HepG2 (cell line): ENCODE measurements around the gene FAM171A2. TPM values are rescaled to one million over a fixed set of nuclear protein-coding genes. Genes with fewer than 3 reads are reported as not detected.
A peak's percentile ranks its signal among the peaks of the same experiment; 100 is the strongest.

Experiments used
- CEBPB ChIP-seq: IDR thresholded peaks from 2 replicates; pipeline ENCODE4 v1.6.1; 2011; ENCODE audit warnings: low read depth, low read length, improper control_type of control experiment, borderline replicate concordance
- CENPX ChIP-seq: sonication (generic); formaldehyde crosslinking; IDR thresholded peaks from 2 replicates; pipeline ENCODE4 v1.9.0; 2021; ENCODE audit warnings: mild to moderate bottlenecking, missing genetic modification reagents, moderate library complexity
- HDAC1 ChIP-seq: sonication (generic); formaldehyde crosslinking; IDR thresholded peaks from 2 replicates; pipeline ENCODE4 v1.5.1; 2020; ENCODE audit warnings: mild to moderate bottlenecking, missing genetic modification reagents
- KLF15 ChIP-seq: sonication (generic); formaldehyde crosslinking; IDR thresholded peaks from 2 replicates; pipeline ENCODE4 v1.8.1; 2023; ENCODE audit warnings: borderline replicate concordance, mild to moderate bottlenecking, inconsistent platforms, missing genetic modification reagents, mixed read lengths
- MYNN ChIP-seq: sonication (generic); formaldehyde crosslinking; IDR thresholded peaks from 2 replicates; pipeline ENCODE4 v1.4.0; 2020; ENCODE audit warnings: mild to moderate bottlenecking, low read depth, missing genetic modification reagents
- NR2F1 ChIP-seq, 2 experiments: fragments of 450-650 bp in 1 of 2; formaldehyde crosslinking in 1 of 2; IDR thresholded peaks; 2 replicates each; pipeline versions ENCODE4 v1.5.0 to v1.6.1; 2016 to 2020; ENCODE audit warnings: mild to moderate bottlenecking in 1 of 2, missing compliant biosample characterization in 1 of 2, missing genetic modification reagents in 1 of 2, moderate library complexity in 1 of 2
- PITX1 ChIP-seq: sonication (generic); formaldehyde crosslinking; IDR thresholded peaks from 2 replicates; pipeline ENCODE4 v1.5.1; 2020; ENCODE audit warnings: mild to moderate bottlenecking, missing genetic modification reagents
- SNAI1 ChIP-seq: sonication (generic); formaldehyde crosslinking; IDR thresholded peaks from 2 replicates; pipeline ENCODE4 v1.5.0; 2020; ENCODE audit warnings: mild to moderate bottlenecking, missing genetic modification reagents, borderline replicate concordance
- ZNF180 ChIP-seq: sonication (generic); formaldehyde crosslinking; IDR thresholded peaks from 2 replicates; pipeline ENCODE4 v1.4.0; 2020; ENCODE audit warnings: low read depth, missing genetic modification reagents, borderline replicate concordance
- ZNF572 ChIP-seq: sonication (generic); formaldehyde crosslinking; IDR thresholded peaks from 2 replicates; pipeline ENCODE4 v1.5.1; 2020; ENCODE audit warnings: mild to moderate bottlenecking, missing genetic modification reagents
- ZNF644 ChIP-seq: IDR thresholded peaks from 2 replicates; pipeline ENCODE4 v1.6.1; 2016; ENCODE audit warnings: low read depth
- ZNF839 ChIP-seq: sonication (generic); formaldehyde crosslinking; IDR thresholded peaks from 2 replicates; pipeline ENCODE4 v1.4.0; 2020; ENCODE audit warnings: missing genetic modification reagents, mild to moderate bottlenecking, borderline replicate concordance
- polyA plus RNA-seq, 8 experiments: library from polyadenylated mRNA; depleted of rRNA in 3 of 8; stranded (reverse) in 7 of 8; unstranded in 1 of 8; fragments of >200 nt; fragmentation: Illumina TruSeq in 4 of 8; extraction: Trizol in 4 of 8; gene quantifications; 2 replicates each; pipeline versions ENCODE4 v1.2.1 to v1.2.3, GENCODE V29; 2011 to 2016; ENCODE audit warnings: low read depth in 4 of 8, missing spikeins in 1 of 8, mixed read lengths in 1 of 8; ENCODE audit not compliant: insufficient read depth in 1 of 8
- total RNA-seq, 5 experiments: library from RNA; depleted of rRNA; stranded (reverse); fragments of >200 nt; fragmentation: Illumina TruSeq; extraction: Trizol; gene quantifications; 2 replicates each; pipeline ENCODE4 v1.2.3, GENCODE V29; 2016; ENCODE audit warnings: low read depth in 1 of 5
- TF ChIP-seq, protein P1 (sequence below): sonication (generic); formaldehyde crosslinking; IDR thresholded peaks from 2 replicates; pipeline ENCODE4 v1.4.0; 2020; ENCODE audit warnings: missing genetic modification reagents
- TF ChIP-seq, protein P2 (sequence below): sonication (generic); formaldehyde crosslinking; IDR thresholded peaks from 2 replicates; pipeline ENCODE4 v1.4.0; 2020; ENCODE audit warnings: missing genetic modification reagents
- TF ChIP-seq, protein P3 (sequence below): sonication (generic); formaldehyde crosslinking; IDR thresholded peaks from 2 replicates; pipeline ENCODE4 v1.4.0; 2020; ENCODE audit warnings: missing genetic modification reagents, borderline replicate concordance
- TF ChIP-seq, protein P4 (sequence below): sonication (generic); formaldehyde crosslinking; IDR thresholded peaks from 2 replicates; pipeline ENCODE4 v1.4.0; 2020; ENCODE audit warnings: mild to moderate bottlenecking, missing genetic modification reagents
- TF ChIP-seq, protein P5 (sequence below): sonication (generic); formaldehyde crosslinking; IDR thresholded peaks from 2 replicates; pipeline ENCODE4 v1.4.0; 2020; ENCODE audit warnings: mild to moderate bottlenecking, missing genetic modification reagents

Gene FAM171A2
- total and polyA plus RNA-seq, 2 of the 13 experiments (the other 11 are each of a cell fraction or from before 2014, with no cell fraction given) = 1.8 to 3.6 TPM

DNA sequence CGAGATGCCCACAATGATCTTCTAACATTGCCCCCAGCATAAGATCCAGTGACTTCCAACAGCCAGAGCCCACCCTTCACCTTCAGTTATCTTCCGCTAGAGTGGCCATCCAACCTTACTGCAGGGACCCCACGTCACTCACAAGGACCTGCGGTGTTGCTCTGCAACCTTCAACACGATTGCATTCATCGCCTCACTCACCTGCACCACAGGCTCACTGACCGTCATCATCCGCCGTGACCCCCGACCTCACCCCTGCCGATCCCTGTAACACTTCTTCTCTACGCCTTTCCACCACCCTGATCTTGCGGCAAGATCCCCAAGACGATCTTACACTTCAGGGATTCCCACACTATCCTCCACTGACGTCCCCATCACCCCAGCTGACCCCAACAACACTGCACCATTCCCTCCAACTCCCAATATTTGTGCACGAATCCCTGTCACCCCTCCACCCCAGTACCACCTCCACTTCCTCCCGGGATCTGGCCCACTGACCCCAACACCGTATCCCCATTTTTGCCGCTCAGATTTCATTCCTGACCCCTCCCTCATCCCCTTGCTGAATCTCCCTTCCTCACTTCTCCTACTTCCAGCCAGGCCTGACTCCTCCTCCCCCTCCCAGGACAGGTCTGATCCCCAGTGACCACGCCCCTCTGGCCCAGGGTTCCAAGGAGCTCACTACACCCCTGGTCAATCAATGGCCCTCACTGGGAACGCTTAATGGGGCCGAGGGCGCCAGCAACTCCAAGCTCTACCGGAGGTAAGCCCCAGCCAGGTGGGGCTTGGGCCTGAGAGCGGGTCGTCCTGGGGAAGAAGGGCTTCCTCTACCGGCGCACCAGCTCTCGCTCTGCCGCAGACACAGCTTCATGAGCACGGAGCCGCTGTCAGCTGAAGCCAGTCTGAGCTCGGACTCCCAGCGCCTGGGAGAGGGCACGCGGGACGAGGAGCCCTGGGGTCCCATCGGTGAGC is 47.6 kb downstream of the FAM171A2 start (continued):
- TF ChIP-seq, protein P1, sequence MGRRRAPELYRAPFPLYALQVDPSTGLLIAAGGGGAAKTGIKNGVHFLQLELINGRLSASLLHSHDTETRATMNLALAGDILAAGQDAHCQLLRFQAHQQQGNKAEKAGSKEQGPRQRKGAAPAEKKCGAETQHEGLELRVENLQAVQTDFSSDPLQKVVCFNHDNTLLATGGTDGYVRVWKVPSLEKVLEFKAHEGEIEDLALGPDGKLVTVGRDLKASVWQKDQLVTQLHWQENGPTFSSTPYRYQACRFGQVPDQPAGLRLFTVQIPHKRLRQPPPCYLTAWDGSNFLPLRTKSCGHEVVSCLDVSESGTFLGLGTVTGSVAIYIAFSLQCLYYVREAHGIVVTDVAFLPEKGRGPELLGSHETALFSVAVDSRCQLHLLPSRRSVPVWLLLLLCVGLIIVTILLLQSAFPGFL (CRISPR knock-in tag) = no peak
- TF ChIP-seq, protein P2, sequence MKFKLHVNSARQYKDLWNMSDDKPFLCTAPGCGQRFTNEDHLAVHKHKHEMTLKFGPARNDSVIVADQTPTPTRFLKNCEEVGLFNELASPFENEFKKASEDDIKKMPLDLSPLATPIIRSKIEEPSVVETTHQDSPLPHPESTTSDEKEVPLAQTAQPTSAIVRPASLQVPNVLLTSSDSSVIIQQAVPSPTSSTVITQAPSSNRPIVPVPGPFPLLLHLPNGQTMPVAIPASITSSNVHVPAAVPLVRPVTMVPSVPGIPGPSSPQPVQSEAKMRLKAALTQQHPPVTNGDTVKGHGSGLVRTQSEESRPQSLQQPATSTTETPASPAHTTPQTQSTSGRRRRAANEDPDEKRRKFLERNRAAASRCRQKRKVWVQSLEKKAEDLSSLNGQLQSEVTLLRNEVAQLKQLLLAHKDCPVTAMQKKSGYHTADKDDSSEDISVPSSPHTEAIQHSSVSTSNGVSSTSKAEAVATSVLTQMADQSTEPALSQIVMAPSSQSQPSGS (CRISPR knock-in tag) = no peak
- no peak for TF ChIP-seq KLF15 (CRISPR knock-in tag)
- TF ChIP-seq, protein P3, sequence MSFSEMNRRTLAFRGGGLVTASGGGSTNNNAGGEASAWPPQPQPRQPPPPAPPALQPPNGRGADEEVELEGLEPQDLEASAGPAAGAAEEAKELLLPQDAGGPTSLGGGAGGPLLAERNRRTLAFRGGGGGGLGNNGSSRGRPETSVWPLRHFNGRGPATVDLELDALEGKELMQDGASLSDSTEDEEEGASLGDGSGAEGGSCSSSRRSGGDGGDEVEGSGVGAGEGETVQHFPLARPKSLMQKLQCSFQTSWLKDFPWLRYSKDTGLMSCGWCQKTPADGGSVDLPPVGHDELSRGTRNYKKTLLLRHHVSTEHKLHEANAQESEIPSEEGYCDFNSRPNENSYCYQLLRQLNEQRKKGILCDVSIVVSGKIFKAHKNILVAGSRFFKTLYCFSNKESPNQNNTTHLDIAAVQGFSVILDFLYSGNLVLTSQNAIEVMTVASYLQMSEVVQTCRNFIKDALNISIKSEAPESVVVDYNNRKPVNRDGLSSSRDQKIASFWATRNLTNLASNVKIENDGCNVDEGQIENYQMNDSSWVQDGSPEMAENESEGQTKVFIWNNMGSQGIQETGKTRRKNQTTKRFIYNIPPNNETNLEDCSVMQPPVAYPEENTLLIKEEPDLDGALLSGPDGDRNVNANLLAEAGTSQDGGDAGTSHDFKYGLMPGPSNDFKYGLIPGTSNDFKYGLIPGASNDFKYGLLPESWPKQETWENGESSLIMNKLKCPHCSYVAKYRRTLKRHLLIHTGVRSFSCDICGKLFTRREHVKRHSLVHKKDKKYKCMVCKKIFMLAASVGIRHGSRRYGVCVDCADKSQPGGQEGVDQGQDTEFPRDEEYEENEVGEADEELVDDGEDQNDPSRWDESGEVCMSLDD (CRISPR knock-in tag) = no peak
- TF ChIP-seq PITX1 (CRISPR knock-in tag) = 0 out of 2 replicates have a peak, but pooled peaks have one; percentile 5
- TF ChIP-seq ZNF572 (CRISPR knock-in tag) = 0 out of 2 replicates have a peak, but pooled peaks have one; percentile 49
- no peak for TF ChIP-seq NR2F1 (CRISPR knock-in tag; IDR thresholded peaks at IDR 0.05)
- TF ChIP-seq ZNF839 = no peak
- TF ChIP-seq, protein P4, sequence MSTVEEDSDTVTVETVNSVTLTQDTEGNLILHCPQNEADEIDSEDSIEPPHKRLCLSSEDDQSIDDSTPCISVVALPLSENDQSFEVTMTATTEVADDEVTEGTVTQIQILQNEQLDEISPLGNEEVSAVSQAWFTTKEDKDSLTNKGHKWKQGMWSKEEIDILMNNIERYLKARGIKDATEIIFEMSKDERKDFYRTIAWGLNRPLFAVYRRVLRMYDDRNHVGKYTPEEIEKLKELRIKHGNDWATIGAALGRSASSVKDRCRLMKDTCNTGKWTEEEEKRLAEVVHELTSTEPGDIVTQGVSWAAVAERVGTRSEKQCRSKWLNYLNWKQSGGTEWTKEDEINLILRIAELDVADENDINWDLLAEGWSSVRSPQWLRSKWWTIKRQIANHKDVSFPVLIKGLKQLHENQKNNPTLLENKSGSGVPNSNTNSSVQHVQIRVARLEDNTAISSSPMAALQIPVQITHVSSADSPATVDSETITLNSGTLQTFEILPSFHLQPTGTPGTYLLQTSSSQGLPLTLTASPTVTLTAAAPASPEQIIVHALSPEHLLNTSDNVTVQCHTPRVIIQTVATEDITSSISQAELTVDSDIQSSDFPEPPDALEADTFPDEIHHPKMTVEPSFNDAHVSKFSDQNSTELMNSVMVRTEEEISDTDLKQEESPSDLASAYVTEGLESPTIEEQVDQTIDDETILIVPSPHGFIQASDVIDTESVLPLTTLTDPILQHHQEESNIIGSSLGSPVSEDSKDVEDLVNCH (CRISPR knock-in tag) = no peak
- TF ChIP-seq ZNF644 (CRISPR knock-in tag) = no peak
- no peak for TF ChIP-seq CEBPB
- TF ChIP-seq, protein P5, sequence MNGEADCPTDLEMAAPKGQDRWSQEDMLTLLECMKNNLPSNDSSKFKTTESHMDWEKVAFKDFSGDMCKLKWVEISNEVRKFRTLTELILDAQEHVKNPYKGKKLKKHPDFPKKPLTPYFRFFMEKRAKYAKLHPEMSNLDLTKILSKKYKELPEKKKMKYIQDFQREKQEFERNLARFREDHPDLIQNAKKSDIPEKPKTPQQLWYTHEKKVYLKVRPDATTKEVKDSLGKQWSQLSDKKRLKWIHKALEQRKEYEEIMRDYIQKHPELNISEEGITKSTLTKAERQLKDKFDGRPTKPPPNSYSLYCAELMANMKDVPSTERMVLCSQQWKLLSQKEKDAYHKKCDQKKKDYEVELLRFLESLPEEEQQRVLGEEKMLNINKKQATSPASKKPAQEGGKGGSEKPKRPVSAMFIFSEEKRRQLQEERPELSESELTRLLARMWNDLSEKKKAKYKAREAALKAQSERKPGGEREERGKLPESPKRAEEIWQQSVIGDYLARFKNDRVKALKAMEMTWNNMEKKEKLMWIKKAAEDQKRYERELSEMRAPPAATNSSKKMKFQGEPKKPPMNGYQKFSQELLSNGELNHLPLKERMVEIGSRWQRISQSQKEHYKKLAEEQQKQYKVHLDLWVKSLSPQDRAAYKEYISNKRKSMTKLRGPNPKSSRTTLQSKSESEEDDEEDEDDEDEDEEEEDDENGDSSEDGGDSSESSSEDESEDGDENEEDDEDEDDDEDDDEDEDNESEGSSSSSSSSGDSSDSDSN (CRISPR knock-in tag) = peak; percentile 52; the same call in 1 of the 2 replicates
- TF ChIP-seq ZNF180 (CRISPR knock-in tag) = no peak
- TF ChIP-seq CENPX (CRISPR knock-in tag) = no peak
- no peak for TF ChIP-seq HDAC1 (CRISPR knock-in tag)
- no peak for TF ChIP-seq MYNN (CRISPR knock-in tag)
- TF ChIP-seq SNAI1 (CRISPR knock-in tag) = no peak
